Activated CD8-positive, alpha-beta memory T cell treated with anti-CD3 and anti-CD28 coated beads for 36 hours (primary cell): ENCODE results near the gene SRSF3. TPM values are rescaled to one million over a fixed set of nuclear protein-coding genes. Genes with fewer than 3 reads are reported as not detected.
"Not testable (repeated sequence)": the region's sequence is repeated elsewhere in the genome, so short reads cannot be mapped to it uniquely, and the experiment has no call there.

Source experiments
- CTCF ChIA-PET: fragments of 350-600 bp; sonication (Branson Sonifier 250); formaldehyde crosslinking; loops from one replicate; lab custom pipeline; 2021; ENCODE audit warnings: antibody characterized with exemption; lab: Charles Lee
- POLR2A ChIA-PET: fragments of 350-600 bp; sonication (Branson Sonifier 250); formaldehyde crosslinking; loops from one replicate; lab custom pipeline; 2021; ENCODE audit warnings: antibody characterized with exemption; lab: Charles Lee
- total RNA-seq, 2 experiments: library from RNA; stranded (reverse); gene quantifications; one replicate each; pipeline ENCODE4 v1.2.3, GENCODE V29; 2021

The SRSF3 gene
- total RNA-seq, 2 experiments from 2014 or later: 546 to 553 TPM

- POLR2A ChIA-PET: no interaction called here
These were observed 56.8 kb downstream of the SRSF3 start for GRCh38 chr6:36650848-36651478.

GRCh38 chr6:36651659-36652379 is 57.7 kb downstream of the SRSF3 start:
- CTCF ChIA-PET: interaction anchor here (1.6 kb wide), 1 partner anchor 26 kb away, joined by 3 read pairs; no protein-coding TSS in a partner anchor
- POLR2A ChIA-PET: no interaction called here

More at GRCh38 chr6:36650848-36651478, 56.8 kb downstream of the SRSF3 start:
- CTCF ChIA-PET: no interaction called here

- POLR2A ChIA-PET: not testable (repeated sequence)
These were observed 60.3 kb downstream of the SRSF3 start for GRCh38 chr6:36654469-36654868.

More at GRCh38 chr6:36654469-36654868, 60.3 kb downstream of the SRSF3 start:
- CTCF ChIA-PET: interaction anchor here (0.7 kb wide), 1 partner anchor 140 kb away, joined by 4 read pairs; no protein-coding TSS in a partner anchor

Other genes starting within 250 kb of the SRSF3 start
- under 1 TPM; 0.36 to 0.38 TPM for gene ETV7, start 206.7 kb upstream of the SRSF3 start, total RNA-seq
- gene PXT1, start 151.5 kb upstream of the SRSF3 start, total RNA-seq: under 1 TPM; 0.10 to 0.36 TPM
- 10 to 100 TPM; 51.9 to 52.7 TPM for gene KCTD20, start 151.4 kb upstream of the SRSF3 start, total RNA-seq
- gene STK38, start 46.9 kb upstream of the SRSF3 start, total RNA-seq: 10 to 100 TPM; 29.5 to 30.4 TPM
- gene CDKN1A, start 84.4 kb downstream of the SRSF3 start, total RNA-seq: 10 to 100 TPM; 39.6 to 43.8 TPM
- not detected for gene RAB44, start 103.5 kb downstream of the SRSF3 start, total RNA-seq
- gene CPNE5, start 245.1 kb downstream of the SRSF3 start, total RNA-seq: under 1 TPM; 0.36 to 0.61 TPM